ENCODE results near the gene FHIT. TPM values are rescaled to one million over a fixed set of nuclear protein-coding genes. Genes with fewer than 3 reads are reported as not detected.

Gene FHIT
- total and polyA plus RNA-seq, 10 of the 15 experiments (the other 5 are each of a cell fraction or from before 2014, with no cell fraction given), result 4.2 to 14.9 (median 9.4) TPM

- TF ChIP-seq BHLHE40 (IDR thresholded peaks at IDR 0.05; ENCODE audit: borderline replicate concordance in 1 of 2, low read depth in 2 of 2, low read length in 1 of 2), result no peak
- TF ChIP-seq NRF1 (conservative IDR thresholded peaks at IDR 0.05; ENCODE audit: low read depth, low read length), result no peak
- TF ChIP-seq, protein P1, sequence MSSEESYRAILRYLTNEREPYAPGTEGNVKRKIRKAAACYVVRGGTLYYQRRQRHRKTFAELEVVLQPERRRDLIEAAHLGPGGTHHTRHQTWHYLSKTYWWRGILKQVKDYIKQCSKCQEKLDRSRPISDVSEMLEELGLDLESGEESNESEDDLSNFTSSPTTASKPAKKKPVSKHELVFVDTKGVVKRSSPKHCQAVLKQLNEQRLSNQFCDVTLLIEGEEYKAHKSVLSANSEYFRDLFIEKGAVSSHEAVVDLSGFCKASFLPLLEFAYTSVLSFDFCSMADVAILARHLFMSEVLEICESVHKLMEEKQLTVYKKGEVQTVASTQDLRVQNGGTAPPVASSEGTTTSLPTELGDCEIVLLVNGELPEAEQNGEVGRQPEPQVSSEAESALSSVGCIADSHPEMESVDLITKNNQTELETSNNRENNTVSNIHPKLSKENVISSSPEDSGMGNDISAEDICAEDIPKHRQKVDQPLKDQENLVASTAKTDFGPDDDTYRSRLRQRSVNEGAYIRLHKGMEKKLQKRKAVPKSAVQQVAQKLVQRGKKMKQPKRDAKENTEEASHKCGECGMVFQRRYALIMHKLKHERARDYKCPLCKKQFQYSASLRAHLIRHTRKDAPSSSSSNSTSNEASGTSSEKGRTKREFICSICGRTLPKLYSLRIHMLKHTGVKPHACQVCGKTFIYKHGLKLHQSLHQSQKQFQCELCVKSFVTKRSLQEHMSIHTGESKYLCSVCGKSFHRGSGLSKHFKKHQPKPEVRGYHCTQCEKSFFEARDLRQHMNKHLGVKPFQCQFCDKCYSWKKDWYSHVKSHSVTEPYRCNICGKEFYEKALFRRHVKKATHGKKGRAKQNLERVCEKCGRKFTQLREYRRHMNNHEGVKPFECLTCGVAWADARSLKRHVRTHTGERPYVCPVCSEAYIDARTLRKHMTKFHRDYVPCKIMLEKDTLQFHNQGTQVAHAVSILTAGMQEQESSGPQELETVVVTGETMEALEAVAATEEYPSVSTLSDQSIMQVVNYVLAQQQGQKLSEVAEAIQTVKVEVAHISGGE (CRISPR knock-in tag; IDR thresholded peaks at IDR 0.05), result no peak
- TF ChIP-seq ZSCAN29 (IDR thresholded peaks at IDR 0.05), result no peak
- Histone ChIP-seq H3K4me1 (ENCODE audit: control insufficient read depth, insufficient read depth, low read length) (no peaks in the 10 kb centered on the region), H3K4me3 (no peak overlapping the region), H3K79me2 (ENCODE audit: control insufficient read depth, insufficient read depth, low read length) (no peaks in the 10 kb centered on the region), H4K20me1 (ENCODE audit: control insufficient read depth, insufficient read depth) (no peaks in the 10 kb centered on the region), H3K27me3 (replicated peaks in 1 of 2; ENCODE audit: control insufficient read depth in 2 of 2, insufficient read depth in 2 of 2, low read length in 1 of 2) (no peaks in the 10 kb centered on the region), H3K36me3 (ENCODE audit: control insufficient read depth in 2 of 2, insufficient read depth in 2 of 2, low read length in 1 of 2) (no peaks in the 10 kb centered on the region), H3K27ac (ENCODE audit: control insufficient read depth, insufficient read depth) (no peak overlapping the region), H3K9me3 (replicated peaks; ENCODE audit: control insufficient read depth, insufficient read depth, low read length) (no peaks in the 10 kb centered on the region), H2AFZ (ENCODE audit: control insufficient read depth, low read depth, low read length) (no peak overlapping the region), H3K9ac (ENCODE audit: control insufficient read depth, insufficient read depth, low read length) (no peak overlapping the region), H3K4me2 (ENCODE audit: control insufficient read depth, insufficient read depth) (no peak overlapping the region)
- no peak for DNase-seq (ENCODE audit: low read depth, low spot score)
- intact Hi-C loops (cut with micrococcal nuclease; ENCODE audit: unreplicated experiment) (no loop called here), in situ Hi-C loops (cut with MboI) (no loop called here)
- SMC1A ChIA-PET (ENCODE audit: uncharacterized antibody, unreplicated experiment), result no interaction called here
- CTCF ChIA-PET, result no interaction called here
- no TSS peak for BruUV-seq (replicated peaks)
- 41% methylated on average over 3 of the region's 3 CpGs for WGBS (ENCODE audit: insufficient coverage, insufficient replicate concordance, low lambda C conversion rate, missing lambda C conversion rate)
- RAD21 ChIA-PET (ENCODE audit: unreplicated experiment), result no interaction called here
- no peak for ATAC-seq
- no peak for FAIRE-seq
- POLR2A ChIA-PET, result no interaction called here
These were observed 1125.6 kb downstream of the FHIT start for GRCh38 chr3:60125686-60126085.

- FAIRE-seq, result no peak
- 56% methylated on average over 3 of the region's 3 CpGs for WGBS (ENCODE audit: insufficient coverage, insufficient replicate concordance, low lambda C conversion rate, missing lambda C conversion rate)
- TF ChIP-seq, protein P2, sequence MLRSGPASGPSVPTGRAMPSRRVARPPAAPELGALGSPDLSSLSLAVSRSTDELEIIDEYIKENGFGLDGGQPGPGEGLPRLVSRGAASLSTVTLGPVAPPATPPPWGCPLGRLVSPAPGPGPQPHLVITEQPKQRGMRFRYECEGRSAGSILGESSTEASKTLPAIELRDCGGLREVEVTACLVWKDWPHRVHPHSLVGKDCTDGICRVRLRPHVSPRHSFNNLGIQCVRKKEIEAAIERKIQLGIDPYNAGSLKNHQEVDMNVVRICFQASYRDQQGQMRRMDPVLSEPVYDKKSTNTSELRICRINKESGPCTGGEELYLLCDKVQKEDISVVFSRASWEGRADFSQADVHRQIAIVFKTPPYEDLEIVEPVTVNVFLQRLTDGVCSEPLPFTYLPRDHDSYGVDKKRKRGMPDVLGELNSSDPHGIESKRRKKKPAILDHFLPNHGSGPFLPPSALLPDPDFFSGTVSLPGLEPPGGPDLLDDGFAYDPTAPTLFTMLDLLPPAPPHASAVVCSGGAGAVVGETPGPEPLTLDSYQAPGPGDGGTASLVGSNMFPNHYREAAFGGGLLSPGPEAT (IDR thresholded peaks at IDR 0.05; ENCODE audit: low read depth), result no peak
- TF ChIP-seq SKIL (IDR thresholded peaks at IDR 0.05; ENCODE audit: low read depth, poor library complexity, severe bottlenecking) (no peak), IKZF2 (IDR thresholded peaks at IDR 0.05) (no peak), POU2F2 (IDR thresholded peaks at IDR 0.05; ENCODE audit: borderline replicate concordance, low read depth, low read length) (no peak), NFYB (IDR thresholded peaks at IDR 0.05; ENCODE audit: insufficient read depth, low read depth, low read length) (no peak), LARP7 (IDR thresholded peaks at IDR 0.05) (no peak), TBL1XR1 (IDR thresholded peaks at IDR 0.05; ENCODE audit: low read depth, low read length) (no peak)
These were observed 1131.0 kb downstream of the FHIT start for GRCh38 chr3:60120245-60120644.

More at GRCh38 chr3:60120245-60120644, 1131.0 kb downstream of the FHIT start:
- H3K9ac ChIP-seq (ENCODE audit: control insufficient read depth, insufficient read depth, low read length), result no peak overlapping the region
- no peak overlapping the region for H2AFZ ChIP-seq (ENCODE audit: control insufficient read depth, low read depth, low read length)
- H3K79me2 ChIP-seq (ENCODE audit: control insufficient read depth, insufficient read depth, low read length), result no peaks in the 10 kb centered on the region
- in situ Hi-C loops (cut with MboI) (no loop called here), intact Hi-C loops (cut with micrococcal nuclease; ENCODE audit: unreplicated experiment) (no loop called here)
- H3K4me3 ChIP-seq, result no peak overlapping the region
- H3K36me3 ChIP-seq (ENCODE audit: control insufficient read depth in 2 of 2, insufficient read depth in 2 of 2, low read length in 1 of 2), result no peaks in the 10 kb centered on the region
- H3K27me3 ChIP-seq (replicated peaks in 1 of 2; ENCODE audit: control insufficient read depth in 2 of 2, insufficient read depth in 2 of 2, low read length in 1 of 2), result no peaks in the 10 kb centered on the region
- ATAC-seq (no peak), DNase-seq (ENCODE audit: low read depth, low spot score) (no peak)
- H3K9me3 ChIP-seq (replicated peaks; ENCODE audit: control insufficient read depth, insufficient read depth, low read length), result no peaks in the 10 kb centered on the region
- RAD21 ChIA-PET (ENCODE audit: unreplicated experiment), result no interaction called here
- no peak overlapping the region for H3K4me2 ChIP-seq (ENCODE audit: control insufficient read depth, insufficient read depth)
- POLR2A ChIA-PET, result no interaction called here
- SMC1A ChIA-PET (ENCODE audit: uncharacterized antibody, unreplicated experiment), result no interaction called here
- H4K20me1 ChIP-seq (ENCODE audit: control insufficient read depth, insufficient read depth), result no peaks in the 10 kb centered on the region
- H3K27ac ChIP-seq (ENCODE audit: control insufficient read depth, insufficient read depth), result no peak overlapping the region
- BruUV-seq (replicated peaks), result no TSS peak
- CTCF ChIA-PET, result interaction anchor here (1.4 kb wide), 1 partner anchor 13 kb away, joined by 3 read pairs; no protein-coding TSS in a partner anchor
- H3K4me1 ChIP-seq (ENCODE audit: control insufficient read depth, insufficient read depth, low read length), result no peaks in the 10 kb centered on the region
